Hepatocyte (in vitro differentiated cells): Measurements from ENCODE around the gene HGD. TPM values are rescaled to one million over a fixed set of nuclear protein-coding genes. Genes with fewer than 3 reads are reported as not detected.

ENCODE experiments used
- DNase-seq: peaks from one replicate; pipeline ENCODE4 v3.0.0-alpha.2; 2016; ENCODE audit warnings: low spot score
- H2AFZ ChIP-seq: fragments of 200-600 bp; sonication (generic); 2 replicates; pipeline ENCODE4 v1.6.0; 2016; ENCODE audit warnings: antibody characterized with exemption, mild to moderate bottlenecking
- H3K27ac ChIP-seq: fragments of 200-600 bp; sonication (generic); 2 replicates; pipeline ENCODE4 v1.5.1; 2016; ENCODE audit warnings: mild to moderate bottlenecking
- H3K27me3 ChIP-seq: fragments of 200-600 bp; sonication (generic); 2 replicates; pipeline ENCODE4 v1.6.1; 2016
- H3K36me3 ChIP-seq: fragments of 200-600 bp; sonication (generic); replicated peaks from 2 replicates; pipeline ENCODE4 v1.5.1; 2016; ENCODE audit warnings: low read depth; ENCODE audit not compliant: insufficient read depth
- H3K4me1 ChIP-seq: fragments of 200-600 bp; sonication (generic); 2 replicates; pipeline ENCODE4 v1.5.1; 2016; ENCODE audit warnings: mild to moderate bottlenecking, moderate library complexity; ENCODE audit not compliant: insufficient read depth
- H3K4me2 ChIP-seq: fragments of 200-600 bp; sonication (generic); 2 replicates; pipeline ENCODE4 v1.6.0; 2016
- H3K4me3 ChIP-seq: fragments of 200-600 bp; sonication (generic); 2 replicates; pipeline ENCODE4 v1.5.1; 2016; ENCODE audit warnings: mild to moderate bottlenecking
- H3K79me2 ChIP-seq: fragments of 200-600 bp; sonication (generic); 2 replicates; pipeline ENCODE4 v1.6.0; 2017; ENCODE audit warnings: mild to moderate bottlenecking
- H3K9me2 ChIP-seq: fragments of 200-600 bp; sonication (generic); replicated peaks from 2 replicates; pipeline ENCODE4 v1.6.0; 2017; ENCODE audit warnings: mild to moderate bottlenecking; ENCODE audit not compliant: insufficient read depth
- H3K9me3 ChIP-seq: fragments of 200-600 bp; sonication (generic); 2 replicates; pipeline ENCODE4 v1.5.1; 2016; ENCODE audit warnings: low read depth, mild to moderate bottlenecking
- H4K20me1 ChIP-seq: fragments of 200-600 bp; sonication (generic); 2 replicates; pipeline ENCODE4 v1.6.0; 2016; ENCODE audit warnings: mild to moderate bottlenecking; ENCODE audit not compliant: insufficient read depth, poor library complexity, severe bottlenecking
- CTCF ChIP-seq: fragments of 200-600 bp; sonication (generic); IDR thresholded peaks from 2 replicates; pipeline ENCODE4 v1.5.1; 2016; ENCODE audit warnings: antibody characterized with exemption, mild to moderate bottlenecking; ENCODE audit not compliant: poor library complexity
- EZH2 ChIP-seq: fragments of 200-600 bp; sonication (generic); IDR thresholded peaks from 2 replicates; pipeline ENCODE4 v1.6.1; 2016; ENCODE audit warnings: antibody characterized with exemption, mild to moderate bottlenecking, borderline replicate concordance
- EZH2phosphoT487 ChIP-seq: fragments of 200-600 bp; sonication (generic); IDR thresholded peaks from one replicate; pipeline ENCODE4 v1.6.1; 2018; ENCODE audit warnings: antibody characterized with exemption, mild to moderate bottlenecking, low read depth, moderate library complexity; ENCODE audit not compliant: unreplicated experiment, severe bottlenecking
- WGBS: methylation state at CpG from one replicate; pipeline ENCODE4 v1.1.6; 2016; ENCODE audit warnings: low lambda C conversion rate; ENCODE audit errors: missing lambda C conversion rate; 5-methylcytosine and 5-hydroxymethylcytosine counted together
- polyA plus RNA-seq: library from polyadenylated mRNA; unstranded; fragments of >200 nt; fragmentation: Nextera tagmentation; extraction: Ambion mirVana; gene quantifications from 2 replicates; pipeline ENCODE4 v1.2.1, GENCODE V29; 2016
- total RNA-seq: library from RNA; depleted of rRNA; stranded (reverse); fragments of >200 nt; gene quantifications from 2 replicates; pipeline ENCODE4 v1.2.3, GENCODE V29; 2014

The HGD gene
- total and polyA plus RNA-seq, 2 experiments from 2014 or later, result 63.6 to 64.6 TPM

- no peak overlapping the region for H2AFZ ChIP-seq
- H3K9me2 ChIP-seq, result no peaks in the 10 kb centered on the region
- peaks cover 31% of the 10 kb centered on the region for H3K4me1 ChIP-seq
- no peaks in the 10 kb centered on the region for H3K36me3 ChIP-seq
- H4K20me1 ChIP-seq, result no peaks in the 10 kb centered on the region
- peak overlapping the region; percentile 17 for H3K4me3 ChIP-seq
- H3K27me3 ChIP-seq, result no peaks in the 10 kb centered on the region
- DNase-seq, result no peak
- TF ChIP-seq EZH2, result no peak
- TF ChIP-seq EZH2phosphoT487, result no peak
- TF ChIP-seq CTCF, result no peak
- peaks cover 33% of the 10 kb centered on the region for H3K79me2 ChIP-seq
- 81% methylated on average over 2 of the region's 2 CpGs for WGBS
- H3K9me3 ChIP-seq, result no peaks in the 10 kb centered on the region
- peak overlapping the region; percentile 98 for H3K27ac ChIP-seq
- peak overlapping the region; percentile 56 for H3K4me2 ChIP-seq
These were observed 1.0 kb downstream of the HGD start for GRCh38 chr3:120681018-120681417.

GRCh38 chr3:120680193-120680894 is 1.7 kb downstream of the HGD start:
- Histone ChIP-seq H3K9me3 (no peaks in the 10 kb centered on the region), H3K27ac (peak overlapping the region; percentile 98), H3K27me3 (no peaks in the 10 kb centered on the region), H3K79me2 (peaks cover 36% of the 10 kb centered on the region), H3K4me2 (peak overlapping the region; percentile 56), H3K4me3 (peak overlapping the region; percentile 17), H4K20me1 (no peaks in the 10 kb centered on the region), H3K9me2 (no peaks in the 10 kb centered on the region), H3K4me1 (peaks cover 31% of the 10 kb centered on the region), H2AFZ (no peak overlapping the region), H3K36me3 (no peaks in the 10 kb centered on the region)
- WGBS, result 80% methylated on average over 3 of the region's 3 CpGs
- no peak for DNase-seq
- no peak for TF ChIP-seq EZH2
- no peak for TF ChIP-seq EZH2phosphoT487
- no peak for TF ChIP-seq CTCF

- Histone ChIP-seq H3K9me3 (no peaks in the 10 kb centered on the region), H3K4me1 (peaks cover 28% of the 10 kb centered on the region), H3K36me3 (no peaks in the 10 kb centered on the region), H3K27me3 (no peaks in the 10 kb centered on the region), H3K4me3 (no peak overlapping the region), H3K4me2 (peak overlapping the region; percentile 56), H3K79me2 (peaks cover 37% of the 10 kb centered on the region), H4K20me1 (no peaks in the 10 kb centered on the region), H2AFZ (no peak overlapping the region), H3K9me2 (no peaks in the 10 kb centered on the region), H3K27ac (peak overlapping the region; percentile 98)
- TF ChIP-seq EZH2 (no peak), EZH2phosphoT487 (no peak), CTCF (no peak)
- DNase-seq, result no peak
- 65% methylated on average over 3 of the region's 3 CpGs for WGBS
These were observed 3.1 kb downstream of the HGD start for GRCh38 chr3:120678984-120679383.
